Measurements from ENCODE around the gene KIF5C.
"Not testable (repeated sequence)": the region's sequence is repeated elsewhere in the genome, so short reads cannot be mapped to it uniquely, and the experiment has no call there.

GRCh38 chr2:148980496-148980895, 105.5 kb downstream of the KIF5C start:
- TF ChIP-seq CTCF (IDR thresholded peaks at IDR 0.05; ENCODE audit: insufficient read depth, low read length); POLR2AphosphoS5 (IDR thresholded peaks at IDR 0.05; ENCODE audit: low read depth); GABPA (IDR thresholded peaks at IDR 0.05; ENCODE audit: low read depth); REST (IDR thresholded peaks at IDR 0.05; ENCODE audit: insufficient replicate concordance, low read depth): not testable (repeated sequence)
